ENCODE results near the gene WAC. TPM values are rescaled to one million over a fixed set of nuclear protein-coding genes. Genes with fewer than 3 reads are reported as not detected.
"Not testable (repeated sequence)": the region's sequence is repeated elsewhere in the genome, so short reads cannot be mapped to it uniquely, and the experiment has no call there.

WAC gene
- total RNA-seq, 2 experiments from 2014 or later: 95.2 to 102 TPM

- intact Hi-C loops (cut with micrococcal nuclease): no loop called here
- Mint-ChIP-seq H3K27me3 (peaks cover 4% of the 10 kb centered on the region), H3K9me3 (no peaks in the 10 kb centered on the region), H3K36me3 (ENCODE audit: low read depth) (no peaks in the 10 kb centered on the region), H3K27ac (no peak overlapping the region), H3K4me1 (ENCODE audit: low read depth) (no peaks in the 10 kb centered on the region), H3K4me3 (no peak overlapping the region)
- ChIA-PET POLR2A (no interaction called here), CTCF (no interaction called here)
- no peak for TF ChIP-seq CTCF (IDR thresholded peaks at IDR 0.05)
- no peak for DNase-seq
- ATAC-seq: no peak
Measured at GRCh38 chr10:28494420-28494819, 38.5 kb upstream of the WAC start.

DNA sequence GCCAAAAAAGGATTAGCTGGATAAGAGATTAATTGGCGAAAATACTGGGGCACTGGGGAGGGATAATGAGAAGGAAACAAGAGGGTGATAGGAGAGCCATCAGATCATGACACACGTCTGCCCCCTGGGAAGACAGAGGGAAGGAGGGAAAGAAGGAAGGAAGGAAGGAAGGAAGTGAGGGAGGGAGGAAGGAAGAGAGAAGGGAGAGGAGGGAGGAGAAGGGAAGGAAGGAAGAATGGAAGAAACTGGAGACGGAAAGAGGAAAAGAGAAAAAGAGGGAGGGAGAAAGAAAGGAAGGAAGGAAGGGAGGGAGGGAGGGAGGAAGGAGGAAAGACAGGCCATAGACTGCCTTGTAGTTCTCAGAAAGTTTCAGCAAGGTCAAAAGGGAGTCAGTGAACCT lies 37.8 kb upstream of the WAC start:
- CTCF ChIA-PET: no interaction called here
- intact Hi-C loops (cut with micrococcal nuclease): no loop called here
- H3K9me3 Mint-ChIP-seq: no peaks in the 10 kb centered on the region
- ATAC-seq (no peak), DNase-seq (no peak)
- POLR2A ChIA-PET: no interaction called here
- H3K36me3 Mint-ChIP-seq (ENCODE audit: low read depth): no peaks in the 10 kb centered on the region
- H3K4me1 Mint-ChIP-seq (ENCODE audit: low read depth): no peaks in the 10 kb centered on the region
- H3K27me3 Mint-ChIP-seq: peaks cover 3% of the 10 kb centered on the region
- H3K27ac Mint-ChIP-seq: no peak overlapping the region
- TF ChIP-seq CTCF (IDR thresholded peaks at IDR 0.05): no peak
- no peak overlapping the region for H3K4me3 Mint-ChIP-seq

DNA sequence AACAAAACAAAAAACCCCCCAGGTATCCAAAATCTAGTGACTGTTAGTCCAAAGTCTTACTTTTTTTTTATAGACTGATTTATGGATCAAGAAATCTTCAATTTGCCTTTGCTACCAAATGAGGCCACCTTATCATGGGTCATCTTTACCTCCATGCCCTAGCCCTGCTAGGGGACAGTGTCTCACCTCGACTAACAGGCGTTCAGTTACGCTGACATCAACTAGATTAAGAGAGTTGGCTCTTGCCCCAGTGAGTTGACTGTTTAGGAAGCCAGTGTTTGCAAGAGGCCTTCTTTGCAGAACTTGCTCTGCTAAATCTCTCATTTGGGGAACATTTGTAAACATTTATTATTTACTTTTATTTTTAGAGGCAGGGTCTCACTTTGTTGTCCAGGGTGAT lies 36.9 kb upstream of the WAC start:
- ATAC-seq (no peak), DNase-seq (no peak)
- H3K4me3 Mint-ChIP-seq: no peak overlapping the region
- no peaks in the 10 kb centered on the region for H3K27me3 Mint-ChIP-seq
- no peaks in the 10 kb centered on the region for H3K9me3 Mint-ChIP-seq
- POLR2A ChIA-PET: no interaction called here
- CTCF ChIA-PET: no interaction called here
- H3K27ac Mint-ChIP-seq: no peak overlapping the region
- no peak for TF ChIP-seq CTCF (IDR thresholded peaks at IDR 0.05)
- H3K4me1 Mint-ChIP-seq (ENCODE audit: low read depth): no peaks in the 10 kb centered on the region
- no peaks in the 10 kb centered on the region for H3K36me3 Mint-ChIP-seq (ENCODE audit: low read depth)
- intact Hi-C loops (cut with micrococcal nuclease): no loop called here

- no peaks in the 10 kb centered on the region for H3K36me3 Mint-ChIP-seq (ENCODE audit: low read depth)
- intact Hi-C loops (cut with micrococcal nuclease): no loop called here
- TF ChIP-seq CTCF (IDR thresholded peaks at IDR 0.05): no peak
- ChIA-PET POLR2A (no interaction called here), CTCF (no interaction called here)
- H3K27me3 Mint-ChIP-seq: no peaks in the 10 kb centered on the region
- no peaks in the 10 kb centered on the region for H3K9me3 Mint-ChIP-seq
- H3K4me3 Mint-ChIP-seq: no peak overlapping the region
- no peak overlapping the region for H3K27ac Mint-ChIP-seq
- ATAC-seq (no peak), DNase-seq (no peak)
- no peaks in the 10 kb centered on the region for H3K4me1 Mint-ChIP-seq (ENCODE audit: low read depth)
Measured at GRCh38 chr10:28496481-28496961, 36.4 kb upstream of the WAC start.

DNA sequence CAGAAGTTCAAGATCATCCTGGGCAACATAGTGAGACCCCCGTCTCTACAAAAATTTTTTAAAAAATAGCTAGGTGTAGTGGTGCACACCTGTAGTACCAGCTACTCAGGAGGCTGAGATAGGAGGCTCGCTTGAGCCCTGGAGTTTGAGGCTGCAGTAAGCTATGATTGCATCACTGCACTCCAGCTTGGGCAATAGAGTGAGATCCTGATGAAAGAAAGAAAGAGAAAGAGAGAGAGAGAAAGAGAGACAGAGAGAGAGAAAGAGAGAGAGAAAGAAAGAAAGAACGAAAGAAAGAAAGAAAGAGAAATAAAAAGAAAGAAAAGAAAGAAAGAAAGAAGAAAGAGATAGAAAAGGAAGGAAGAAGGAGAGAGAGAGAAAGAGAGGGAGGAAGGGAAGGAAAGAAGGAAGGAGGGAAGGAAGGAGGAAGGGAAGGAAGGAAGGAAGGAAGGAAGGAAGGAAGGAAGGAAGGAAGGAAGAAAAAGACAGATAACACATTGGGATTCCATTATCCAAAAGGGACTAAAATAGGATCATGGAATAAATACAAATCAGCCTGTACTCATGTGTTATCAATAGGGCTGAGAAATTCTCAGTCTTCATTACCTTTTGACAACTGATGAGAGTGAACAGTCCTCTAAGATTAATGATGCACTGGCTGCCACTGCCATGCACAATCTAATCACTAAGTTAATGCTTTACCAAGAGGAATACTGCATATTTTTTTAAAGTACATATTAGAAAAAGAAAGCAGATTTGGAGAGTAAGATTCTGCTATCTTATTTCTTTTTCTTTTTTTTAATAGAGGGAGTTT lies 35.4 kb upstream of the WAC start:
- Mint-ChIP-seq H3K27me3 (no peaks in the 10 kb centered on the region), H3K36me3 (ENCODE audit: low read depth) (no peaks in the 10 kb centered on the region), H3K4me1 (ENCODE audit: low read depth) (no peaks in the 10 kb centered on the region), H3K9me3 (no peaks in the 10 kb centered on the region), H3K27ac (no peak overlapping the region), H3K4me3 (no peak overlapping the region)
- DNase-seq: no peak
- TF ChIP-seq CTCF (IDR thresholded peaks at IDR 0.05): no peak
- intact Hi-C loops (cut with micrococcal nuclease): no loop called here
- no peak for ATAC-seq
- ChIA-PET POLR2A (no interaction called here), CTCF (no interaction called here)

DNA sequence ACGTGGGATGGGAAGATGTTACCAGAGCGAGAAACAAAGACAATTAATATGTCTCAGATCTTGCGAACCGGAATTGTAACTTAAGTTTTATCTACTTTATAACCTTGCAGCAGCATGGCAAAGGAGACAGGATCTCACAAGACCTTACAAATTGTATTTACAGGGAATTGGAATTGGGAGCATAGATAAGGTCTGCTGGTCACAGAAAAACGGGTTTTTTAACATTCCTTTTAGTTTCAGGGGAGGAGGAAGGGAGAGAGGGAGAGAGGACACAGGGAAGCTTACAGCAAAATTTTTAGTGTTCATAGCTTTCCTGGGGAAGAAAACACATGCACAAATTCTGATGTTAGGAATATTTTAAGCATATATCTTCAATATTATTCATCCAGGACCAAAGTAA lies 32.7 kb upstream of the WAC start:
- H3K27me3 Mint-ChIP-seq; H3K4me3 Mint-ChIP-seq; H3K27ac Mint-ChIP-seq; H3K4me1 Mint-ChIP-seq (ENCODE audit: low read depth); ATAC-seq; H3K36me3 Mint-ChIP-seq (ENCODE audit: low read depth); intact Hi-C loops (cut with micrococcal nuclease); H3K9me3 Mint-ChIP-seq; POLR2A ChIA-PET; CTCF ChIA-PET; DNase-seq: not testable (repeated sequence)
